Activated T-cell treated with anti-CD3 and anti-CD28 coated beads for 48 hours (primary cell): Measurements from ENCODE around the gene DENND1C.

ENCODE experiments used
- DNase-seq: peaks from one replicate; pipeline ENCODE4 v3.0.0-alpha.2; 2020; ENCODE audit warnings: low read depth

The DENND1C gene

GRCh38 chr19:6481541-6482342, at the start of gene DENND1C:
Gene DENND1C, minus strand, starts transcription at chr19:6481787. Its CDS starts 92 bp downstream, at chr19:6481695.
- DNase-seq = peak; percentile 52

- peak; percentile 80 for DNase-seq
These were observed 49.0 kb upstream of the DENND1C start, which contains the start of gene TNFSF9 for GRCh38 chr19:6530386-6531162. Gene TNFSF9, plus strand, starts transcription at chr19:6531026. Its CDS starts 11 bp downstream, at chr19:6531037.

GRCh38 chr19:6529937-6530385, 48.4 kb upstream of the DENND1C start:
- no peak for DNase-seq

- no peak for DNase-seq
These were observed 47.8 kb upstream of the DENND1C start for GRCh38 chr19:6529351-6529750.

GRCh38 chr19:6528544-6529121, 47.0 kb upstream of the DENND1C start:
- no peak for DNase-seq

- no peak for DNase-seq
These were observed 46.4 kb upstream of the DENND1C start for GRCh38 chr19:6527893-6528543.

- no peak for DNase-seq
These were observed 42.7 kb upstream of the DENND1C start for GRCh38 chr19:6524311-6524710.

GRCh38 chr19:6522712-6523111, 41.1 kb upstream of the DENND1C start:
- DNase-seq = no peak

GRCh38 chr19:6521718-6522646, 40.4 kb upstream of the DENND1C start:
- DNase-seq = peak; percentile 39

- no peak for DNase-seq
These were observed 37.7 kb upstream of the DENND1C start for GRCh38 chr19:6519289-6519688.

- DNase-seq = no peak
These were observed 36.7 kb upstream of the DENND1C start for GRCh38 chr19:6518145-6518911.

GRCh38 chr19:6516659-6517291, 35.2 kb upstream of the DENND1C start:
- DNase-seq = peak; percentile 89

- DNase-seq = peak; percentile 71
These were observed 34.6 kb upstream of the DENND1C start for GRCh38 chr19:6516018-6516658.

GRCh38 chr19:6514926-6515544, 33.4 kb upstream of the DENND1C start:
- DNase-seq = no peak

GRCh38 chr19:6514089-6514488, 32.5 kb upstream of the DENND1C start:
- no peak for DNase-seq

- no peak for DNase-seq
These were observed 29.0 kb upstream of the DENND1C start for GRCh38 chr19:6510618-6511017.

- DNase-seq = no peak
These were observed 27.8 kb upstream of the DENND1C start for GRCh38 chr19:6509118-6509971.
